CD4-positive, alpha-beta T cell treated with Interleukin-12 subunit alpha and Interleukin-12 subunit beta, for 1 hour (primary cell): Measurements from ENCODE around the gene POLR2C.
"Not testable (repeated sequence)": the region's sequence is repeated elsewhere in the genome, so short reads cannot be mapped to it uniquely, and the experiment has no call there.

Source experiments
- DNase-seq: peaks from one replicate; pipeline ENCODE4 v3.0.0-alpha.2; 2020

Gene POLR2C

DNA sequence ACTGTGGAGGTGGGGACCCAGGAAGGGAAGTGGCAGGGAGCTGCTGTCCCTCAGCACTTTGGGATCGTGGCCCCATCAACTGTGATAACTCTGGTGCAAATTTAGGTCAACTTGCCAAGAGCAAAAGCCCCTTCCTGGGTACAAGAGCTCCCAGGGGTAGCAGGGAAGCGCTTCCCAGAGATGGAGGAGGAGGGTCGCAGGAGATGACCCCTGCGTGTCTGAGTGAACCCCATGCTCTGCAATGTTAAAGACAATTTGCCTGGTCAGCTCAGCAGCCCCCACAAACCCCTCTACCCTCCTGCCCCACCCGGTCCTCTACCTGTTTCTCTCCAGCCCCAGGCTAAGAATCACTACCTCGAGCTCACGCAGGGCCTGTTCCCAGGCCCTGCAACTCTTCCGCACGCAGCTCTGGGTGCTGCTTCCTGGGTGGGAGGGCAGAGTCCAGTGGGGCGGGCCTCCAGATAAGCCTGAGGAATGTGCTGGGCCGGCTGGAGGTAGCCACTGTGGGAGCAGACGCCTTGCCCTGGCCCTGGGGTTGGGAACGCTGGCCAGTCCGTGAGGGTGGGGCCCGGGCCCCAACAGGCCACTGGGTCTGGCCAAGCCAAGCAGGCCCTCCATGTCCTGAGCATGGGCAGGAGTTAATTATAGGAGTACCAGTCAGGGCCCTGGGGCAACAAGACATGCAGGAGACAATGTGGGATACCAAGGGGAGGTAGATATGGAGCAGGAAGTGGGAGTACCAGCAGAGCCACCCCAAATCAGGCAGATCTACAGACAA, 17.7 kb downstream of the POLR2C start:
- DNase-seq = no peak

GRCh38 chr16:57480754-57481230, 18.3 kb downstream of the POLR2C start:
- no peak for DNase-seq

GRCh38 chr16:57481421-57481820, 18.9 kb downstream of the POLR2C start:
- no peak for DNase-seq

DNA sequence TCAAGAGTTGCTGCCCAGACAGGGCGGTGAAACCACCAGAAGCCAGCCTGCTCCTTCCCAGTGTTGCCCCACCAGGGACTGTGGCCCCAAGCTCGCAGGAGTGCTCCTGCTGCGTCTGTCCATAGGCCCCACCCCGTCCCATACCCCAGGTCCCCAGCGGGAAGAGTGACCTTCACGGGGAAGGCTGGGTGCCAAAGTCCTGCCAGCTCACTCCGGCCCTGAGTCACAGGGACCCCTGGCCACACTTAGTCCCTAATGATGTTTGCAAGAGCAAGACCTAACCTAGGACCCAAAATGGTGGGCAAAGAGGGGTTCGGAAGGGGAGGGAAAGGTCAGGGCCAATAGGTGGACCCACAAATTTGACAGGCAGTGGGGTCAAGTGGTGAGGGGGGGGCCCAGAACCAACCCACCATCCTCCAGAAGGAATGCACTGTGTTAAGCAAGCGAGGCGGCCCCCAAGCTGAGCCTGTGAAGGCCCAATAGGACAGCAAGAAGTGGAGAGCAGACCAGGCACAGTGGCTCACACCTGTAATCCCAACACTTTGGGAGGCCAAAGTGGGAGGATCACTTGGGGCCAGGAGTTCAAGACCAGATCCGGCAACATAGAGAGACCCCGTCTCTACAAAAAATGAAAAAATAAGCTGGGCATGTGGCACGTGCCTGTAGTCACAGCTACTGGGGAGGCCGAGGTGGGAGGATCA, 20.5 kb downstream of the POLR2C start:
- no peak for DNase-seq

DNA sequence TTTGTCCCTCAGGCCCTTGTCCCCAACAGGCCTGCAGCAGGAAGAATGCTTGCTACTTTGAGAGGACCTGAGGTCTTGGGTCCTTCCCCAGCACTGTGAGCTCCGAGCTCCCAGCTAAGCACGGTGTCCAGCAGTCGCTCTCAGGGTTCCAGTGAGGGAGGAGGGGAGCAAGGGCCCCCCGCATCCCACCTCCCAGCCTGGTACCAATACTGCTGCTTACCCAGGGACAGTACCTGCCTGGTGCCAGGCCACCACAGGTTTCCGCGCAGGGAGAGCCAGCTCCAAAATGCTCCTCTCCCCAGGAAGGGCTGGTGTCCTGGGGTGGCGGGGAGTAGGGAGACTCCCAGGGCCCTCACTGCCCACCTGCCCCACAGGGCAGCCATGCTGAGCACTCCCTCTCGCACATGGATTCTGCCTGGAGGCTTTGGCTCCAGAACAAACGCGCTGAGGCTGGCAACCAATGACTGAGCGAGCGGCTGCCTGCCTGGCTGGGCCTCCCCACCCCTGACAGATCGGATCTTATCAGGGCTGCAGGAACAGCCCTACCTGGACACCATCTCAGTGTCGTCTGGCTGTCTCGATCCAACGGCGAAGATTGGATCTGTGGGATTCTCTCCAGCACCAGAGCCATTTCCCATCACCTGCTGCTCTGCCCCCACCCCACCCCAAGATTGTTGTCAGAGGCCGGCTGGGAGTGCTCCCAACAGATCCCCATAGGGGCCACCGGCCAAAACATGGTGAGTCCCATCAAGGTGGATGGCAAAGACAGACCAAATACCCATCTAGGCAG, 21.4 kb downstream of the POLR2C start:
- no peak for DNase-seq

GRCh38 chr16:57484515-57485005, 22.1 kb downstream of the POLR2C start:
- DNase-seq = no peak

DNA sequence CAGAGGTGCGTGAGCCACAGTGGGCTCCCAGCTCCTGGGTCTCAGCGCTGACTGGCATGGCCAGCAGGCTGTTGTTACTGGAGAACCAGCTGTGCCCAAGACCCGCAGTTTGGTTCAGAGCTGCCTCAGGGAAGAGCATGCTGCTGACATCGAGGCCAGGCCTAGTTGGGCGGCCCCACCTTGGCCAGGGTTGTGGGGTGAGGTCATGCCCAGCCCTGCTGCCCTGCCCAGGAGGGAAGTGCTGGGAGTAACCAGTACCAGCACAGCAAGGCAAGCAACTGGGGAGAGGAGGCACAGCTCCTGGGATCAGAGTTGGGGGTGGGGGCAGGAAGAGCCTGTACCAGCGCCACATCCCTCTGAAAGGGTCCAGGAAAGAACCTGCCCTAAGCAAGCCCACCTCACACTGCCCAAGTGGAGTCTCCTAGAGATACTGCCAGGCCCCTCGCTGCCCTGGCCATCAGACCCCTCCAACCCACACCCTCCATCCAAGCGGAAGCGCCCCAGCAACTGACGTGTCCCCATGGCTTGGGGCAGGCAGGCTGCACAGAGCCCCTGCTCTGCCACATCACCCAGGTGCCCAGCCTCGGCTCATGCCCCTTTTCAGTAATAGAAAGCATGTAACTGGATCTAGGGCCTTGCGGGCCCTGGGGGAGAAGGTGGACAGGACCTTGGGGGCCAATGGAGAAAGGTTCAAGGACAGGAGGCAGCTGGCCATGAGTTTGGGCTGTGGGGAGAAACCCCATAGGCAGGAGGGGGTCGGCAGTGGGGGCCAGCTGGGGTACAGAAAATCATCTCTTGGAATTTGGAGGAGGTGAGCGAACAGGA, 22.8 kb downstream of the POLR2C start:
- DNase-seq = no peak

DNA sequence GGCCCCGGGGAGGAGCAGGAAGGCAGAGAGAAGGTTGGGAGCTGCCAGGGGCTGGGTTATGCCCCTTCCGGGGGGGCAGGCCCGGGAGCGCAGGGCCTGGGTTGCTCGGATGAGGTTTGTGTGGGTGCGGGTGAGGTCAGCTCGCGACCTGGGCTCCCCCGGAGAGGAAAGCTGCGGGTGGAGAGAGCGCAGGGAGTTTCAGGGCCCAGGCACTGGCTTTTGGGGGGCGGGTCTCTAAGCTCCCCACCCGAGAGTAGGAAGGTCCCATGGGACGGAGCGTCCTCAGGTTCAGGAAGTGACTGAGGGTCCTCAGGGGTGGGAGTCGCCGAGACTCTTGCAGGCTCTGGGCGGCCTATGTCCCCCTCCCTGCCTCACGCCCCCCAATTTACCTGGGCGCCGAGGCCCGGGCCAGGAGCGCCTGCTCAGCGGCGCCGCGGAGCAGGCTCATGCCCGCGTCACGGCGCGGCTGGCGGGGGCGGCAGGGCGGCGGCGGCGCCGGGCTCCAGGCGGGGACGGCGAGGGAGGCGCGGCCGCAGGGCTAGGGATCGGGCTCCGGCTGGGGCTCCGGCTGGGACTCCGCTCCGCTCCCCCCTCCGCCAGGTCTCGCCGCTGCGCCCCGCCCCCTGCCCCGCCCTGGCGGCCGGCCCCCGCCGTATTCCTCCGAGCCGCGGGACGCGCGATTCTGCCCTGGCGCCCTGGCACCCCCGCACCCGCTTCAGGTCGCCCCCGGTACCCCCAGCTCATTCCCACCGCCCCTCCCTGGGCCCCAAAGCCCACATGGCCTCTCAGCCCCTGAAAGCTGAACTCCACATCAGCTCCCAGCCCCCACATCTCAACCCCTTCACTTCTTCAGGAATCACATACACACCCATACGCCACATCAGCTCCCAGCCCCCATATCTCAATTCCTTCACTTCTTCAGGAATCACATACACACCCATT, 23.7 kb downstream of the POLR2C start, which contains the start of gene DOK4:
Gene DOK4, minus strand, starts transcription at position 578 of the 942 bp plus-strand sequence. CDS start 6,986 bp downstream, outside the sequence.
- peak; percentile 83 for DNase-seq

DNA sequence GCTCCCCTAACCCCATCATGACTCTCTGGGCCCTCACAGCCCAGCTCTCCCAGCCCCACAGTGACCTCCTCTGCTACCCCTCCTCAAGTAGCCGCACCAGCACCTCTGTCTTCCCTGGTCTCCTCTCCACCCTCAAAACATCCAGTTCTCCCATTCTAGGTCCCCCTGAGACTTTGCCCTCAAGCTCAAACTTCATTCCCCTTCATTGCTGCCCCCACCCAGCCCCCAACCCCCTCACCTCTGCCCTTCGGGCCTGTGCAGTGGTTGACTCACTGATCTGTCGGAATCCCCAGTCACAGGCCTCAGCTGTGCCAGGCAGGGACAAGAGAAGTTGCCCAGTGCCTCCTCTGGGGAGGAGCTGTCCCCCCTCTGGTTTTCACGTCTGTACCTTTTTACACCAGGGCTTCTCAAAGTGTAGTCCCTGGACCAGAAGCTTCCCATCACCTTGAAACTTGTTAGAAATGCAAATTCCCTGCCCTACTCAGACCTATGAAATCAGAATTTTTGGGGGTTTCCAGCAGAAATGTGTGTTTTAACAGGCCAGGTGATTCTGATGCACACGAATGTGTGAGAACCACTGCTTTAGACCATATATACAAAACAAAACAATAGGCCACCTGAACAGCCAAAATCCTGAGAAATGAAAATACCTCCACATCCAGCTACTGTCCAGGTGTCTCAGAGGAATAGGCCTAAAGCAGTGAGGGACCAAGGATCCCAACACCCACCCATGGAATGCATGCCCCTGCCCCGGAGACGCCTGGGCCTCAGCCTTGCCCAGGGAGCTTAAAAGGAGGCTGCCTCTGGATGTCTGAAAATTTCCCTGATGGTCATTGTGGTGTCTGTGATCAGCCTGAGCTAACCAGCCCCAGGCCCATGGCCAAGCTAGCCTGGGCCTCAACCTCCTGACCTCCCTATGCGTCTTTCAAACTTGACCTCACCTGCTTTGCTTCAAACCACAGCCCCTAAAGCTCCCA, 24.7 kb downstream of the POLR2C start:
- no peak for DNase-seq

DNA sequence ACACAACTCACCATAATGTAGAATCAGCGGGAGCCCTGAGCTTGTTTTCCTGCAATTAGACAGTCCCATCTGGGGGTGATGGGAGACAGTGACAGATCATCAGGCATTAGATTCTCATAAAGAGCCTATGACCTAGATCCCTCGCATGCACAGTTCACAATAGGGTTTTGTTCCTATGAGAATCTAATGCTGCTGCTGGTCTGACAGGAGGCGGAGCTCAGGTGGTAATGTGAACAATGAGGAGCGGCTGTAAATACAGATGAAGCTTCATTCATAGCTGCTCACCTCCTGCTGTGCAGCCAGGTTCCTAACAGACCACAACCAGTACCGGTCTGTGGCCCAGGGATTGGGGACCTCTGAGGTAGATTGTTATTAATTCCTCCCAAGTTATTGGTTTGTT, 26.8 kb downstream of the POLR2C start:
- DNase-seq = no peak

DNA sequence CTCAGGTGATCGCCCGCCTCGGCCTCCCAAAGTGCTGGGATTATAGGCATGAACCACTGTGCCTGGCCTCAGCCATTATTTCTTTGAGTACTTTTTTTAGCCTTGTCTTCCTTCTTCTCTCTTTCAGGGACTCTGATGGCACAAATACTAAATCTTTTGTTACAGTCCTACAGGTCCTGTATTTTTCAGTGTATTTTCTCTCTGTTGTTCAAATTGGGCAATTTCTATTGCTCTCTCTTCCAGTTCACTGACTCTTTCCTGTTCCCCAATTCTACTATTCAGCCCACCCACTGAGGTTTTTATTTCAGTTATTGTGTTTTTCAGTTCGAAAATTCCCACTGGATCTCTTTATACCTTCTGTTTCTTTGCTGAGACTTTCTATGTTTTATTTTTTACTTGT, 31.3 kb downstream of the POLR2C start:
- no peak for DNase-seq

DNA sequence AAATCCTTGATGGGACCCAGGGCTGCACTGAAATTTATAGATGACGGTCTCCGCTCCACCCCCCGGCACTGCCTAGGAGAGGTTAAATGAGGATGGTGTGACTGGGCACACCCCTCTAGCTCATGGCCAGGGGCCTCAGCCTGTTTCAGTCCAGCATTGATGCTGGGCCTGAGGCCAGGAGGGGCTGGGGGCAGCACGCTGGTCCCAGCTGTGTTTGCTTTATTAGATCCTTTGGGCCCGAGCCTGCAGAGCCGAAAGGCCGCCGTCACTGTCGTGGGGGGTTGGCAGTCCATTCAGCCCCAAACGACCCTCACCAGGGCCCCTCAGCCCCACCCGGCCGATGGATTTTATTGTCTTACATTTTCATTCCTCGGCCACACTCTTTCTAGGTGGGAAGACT, 34.6 kb downstream of the POLR2C start:
- DNase-seq = no peak

DNA sequence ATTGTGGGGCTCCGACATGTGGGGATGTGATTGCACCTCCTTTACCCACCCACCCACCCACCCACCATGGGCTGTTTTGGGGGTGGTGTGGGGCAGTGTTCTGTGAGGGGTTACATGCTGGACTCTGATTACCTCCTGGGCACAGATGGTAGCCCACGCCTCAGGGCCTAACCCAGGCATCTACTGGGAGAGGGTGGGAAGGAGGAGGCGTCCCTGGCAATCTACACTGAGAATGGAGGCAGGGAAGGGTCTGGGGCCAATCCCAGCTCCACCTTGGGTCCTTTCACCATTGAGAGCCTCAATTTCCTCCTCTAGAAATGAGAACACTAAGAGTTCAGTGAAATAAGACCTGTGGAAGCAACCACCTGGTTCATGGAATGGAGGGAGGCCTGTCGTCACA, 35.6 kb downstream of the POLR2C start:
- DNase-seq = no peak

- DNase-seq = not testable (repeated sequence)
These were observed 37.5 kb downstream of the POLR2C start for GRCh38 chr16:57499941-57500340.

GRCh38 chr16:57500578-57501111, 38.2 kb downstream of the POLR2C start:
- DNase-seq = peak; percentile 9

- DNase-seq = no peak
These were observed 39.0 kb downstream of the POLR2C start for GRCh38 chr16:57501492-57501891.

DNA sequence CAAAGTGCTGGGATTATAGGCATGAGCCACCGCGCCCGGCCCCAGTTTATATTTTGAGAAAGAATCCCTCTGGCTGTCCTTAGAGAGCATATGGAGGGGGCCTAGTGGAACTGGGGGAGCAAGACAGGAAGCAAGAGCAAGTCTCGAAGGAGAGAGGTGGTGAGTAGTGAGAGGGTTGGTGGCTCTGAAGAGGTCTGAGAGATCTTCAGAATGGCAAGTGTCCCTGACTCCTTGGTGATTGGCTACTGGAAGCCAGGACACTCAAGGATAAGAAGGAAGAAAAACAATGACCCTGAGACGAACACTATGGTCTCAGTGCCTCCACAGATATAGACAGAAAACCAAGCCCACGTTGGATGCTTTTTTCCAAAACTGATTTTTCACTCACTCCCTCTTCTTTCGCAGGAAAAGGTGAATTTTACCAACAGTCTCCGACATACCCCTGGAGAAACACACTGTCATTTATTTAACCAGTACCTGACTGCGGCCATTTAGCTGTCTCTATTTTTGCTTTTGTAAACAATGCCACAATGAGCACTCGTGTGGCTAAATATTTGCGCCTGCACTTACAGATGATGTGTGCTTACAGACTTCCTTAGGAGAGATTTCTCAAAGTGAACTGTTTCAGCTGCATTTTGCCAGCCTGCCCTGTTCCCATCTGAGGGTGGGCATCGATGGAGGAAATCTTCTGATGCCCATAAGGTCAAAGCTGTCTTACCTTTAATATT, 39.7 kb downstream of the POLR2C start:
- DNase-seq = no peak

DNA sequence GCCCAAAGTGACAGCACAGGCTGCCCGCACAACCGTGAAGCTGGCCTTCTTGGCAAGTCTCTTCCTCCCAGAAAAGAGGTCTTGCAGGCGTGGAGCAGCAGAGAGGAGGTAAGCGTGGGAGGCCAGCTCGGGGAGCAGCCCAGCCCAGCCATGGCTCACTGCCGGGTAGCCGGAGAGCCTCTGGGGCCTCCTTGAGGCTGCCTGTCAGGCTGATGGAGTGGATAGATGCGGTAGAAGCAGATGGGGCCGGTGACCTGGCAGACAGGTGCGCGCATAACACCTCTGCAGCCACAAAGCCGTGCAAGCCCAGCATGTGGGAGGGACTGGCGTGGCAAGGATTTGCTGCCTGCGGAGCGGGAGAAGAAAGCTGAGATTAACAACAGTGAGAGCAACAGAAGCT, 40.9 kb downstream of the POLR2C start:
- no peak for DNase-seq

GRCh38 chr16:57504001-57504400, 41.5 kb downstream of the POLR2C start:
- DNase-seq = no peak
